Right forelimb (tissue), 1 donor: ENCODE measurements around the gene GHITM.
"Not testable (repeated sequence)": the region's sequence is repeated elsewhere in the genome, so short reads cannot be mapped to it uniquely, and the experiment has no call there.

Experiments
- DNase-seq: peaks from one replicate; pipeline ENCODE4 v3.0.0-alpha.2; 2018

GHITM gene

GRCh38 chr10:84148006-84148597 is 8.8 kb downstream of the GHITM start:
- DNase-seq: not testable (repeated sequence)

- no peak for DNase-seq
These were observed 10.5 kb downstream of the GHITM start for GRCh38 chr10:84149854-84150253.

- no peak for DNase-seq
These were observed 13.5 kb downstream of the GHITM start for GRCh38 chr10:84152769-84153168.

- DNase-seq: no peak
These were observed 16.2 kb downstream of the GHITM start for GRCh38 chr10:84155521-84155920.

GRCh38 chr10:84156009-84156408 is 16.7 kb downstream of the GHITM start:
- no peak for DNase-seq

- DNase-seq: no peak
These were observed 17.5 kb downstream of the GHITM start for GRCh38 chr10:84156768-84157167.

- DNase-seq: no peak
These were observed 18.8 kb downstream of the GHITM start for GRCh38 chr10:84158061-84158460.

GRCh38 chr10:84158550-84158949 is 19.2 kb downstream of the GHITM start:
- DNase-seq: no peak

GRCh38 chr10:84159076-84159685 is 19.9 kb downstream of the GHITM start:
- DNase-seq: no peak

- DNase-seq: no peak
These were observed 21.5 kb downstream of the GHITM start for GRCh38 chr10:84160663-84161362.

- no peak for DNase-seq
These were observed 24.7 kb downstream of the GHITM start for GRCh38 chr10:84163996-84164395.

- DNase-seq: no peak
These were observed 25.1 kb downstream of the GHITM start for GRCh38 chr10:84164442-84164841.

- no peak for DNase-seq
These were observed 27.4 kb downstream of the GHITM start for GRCh38 chr10:84166620-84167288.

GRCh38 chr10:84167289-84167653 is 28.0 kb downstream of the GHITM start:
- DNase-seq: not testable (repeated sequence)

- DNase-seq: not testable (repeated sequence)
These were observed 29.1 kb downstream of the GHITM start for GRCh38 chr10:84168382-84168781.

- DNase-seq: not testable (repeated sequence)
These were observed 31.9 kb downstream of the GHITM start for GRCh38 chr10:84171237-84171636.

- not testable (repeated sequence) for DNase-seq
These were observed 32.6 kb downstream of the GHITM start for GRCh38 chr10:84171700-84172466.

GRCh38 chr10:84172467-84173356 is 33.4 kb downstream of the GHITM start:
- DNase-seq: no peak

GRCh38 chr10:84173501-84173929 is 34.2 kb downstream of the GHITM start, which contains the start of gene GPR15LG:
Gene GPR15LG, plus strand, starts transcription at chr10:84173801. Its CDS starts 51 bp downstream, at chr10:84173852.
- DNase-seq: no peak

- DNase-seq: no peak
These were observed 36.1 kb downstream of the GHITM start for GRCh38 chr10:84175436-84175835.

- DNase-seq: no peak
These were observed 37.0 kb downstream of the GHITM start for GRCh38 chr10:84176351-84176750.
